Measurements from ENCODE around the gene GSTCD.

GSTCD gene

GRCh38 chr4:105797225-105797624 is 88.6 kb downstream of the GSTCD start:
- WGBS, 2 experiments: 100% methylated on average over 1 of the region's 1 CpG; no CpG with 5 or more reads in 1 of the 2 experiments

GRCh38 chr4:105805501-105806120 is 97.0 kb downstream of the GSTCD start:
- no peak overlapping the region for H3K4me3 ChIP-seq (ENCODE audit: insufficient read depth, low read depth, low read length)
- H3K27me3 ChIP-seq (ENCODE audit: control insufficient read depth, insufficient read depth, low read length, poor library complexity, severe bottlenecking): no peaks in the 10 kb centered on the region
- WGBS, 2 experiments: 100% methylated on average over 1 of the region's 1 CpG; no CpG with 5 or more reads in 1 of the 2 experiments
- H3K36me3 ChIP-seq (ENCODE audit: control insufficient read depth, insufficient read depth, low read length): no peaks in the 10 kb centered on the region
- no peaks in the 10 kb centered on the region for H3K4me1 ChIP-seq (ENCODE audit: control insufficient read depth, insufficient read depth, low read length)
- no peak overlapping the region for H3K27ac ChIP-seq (ENCODE audit: insufficient read depth, low read depth, low read length, poor library complexity, severe bottlenecking)
- H3K9me3 ChIP-seq (ENCODE audit: control insufficient read depth, low read length): no peaks in the 10 kb centered on the region

More at GRCh38 chr4:105797225-105797624, 88.6 kb downstream of the GSTCD start:
- no peak overlapping the region for H3K27ac ChIP-seq (ENCODE audit: insufficient read depth, low read depth, low read length, poor library complexity, severe bottlenecking)
- H3K36me3 ChIP-seq (ENCODE audit: control insufficient read depth, insufficient read depth, low read length): no peaks in the 10 kb centered on the region
- H3K27me3 ChIP-seq (ENCODE audit: control insufficient read depth, insufficient read depth, low read length, poor library complexity, severe bottlenecking): no peaks in the 10 kb centered on the region
- H3K4me1 ChIP-seq (ENCODE audit: control insufficient read depth, insufficient read depth, low read length): no peaks in the 10 kb centered on the region
- no peaks in the 10 kb centered on the region for H3K9me3 ChIP-seq (ENCODE audit: control insufficient read depth, low read length)
- H3K4me3 ChIP-seq (ENCODE audit: insufficient read depth, low read depth, low read length): no peak overlapping the region

DNA sequence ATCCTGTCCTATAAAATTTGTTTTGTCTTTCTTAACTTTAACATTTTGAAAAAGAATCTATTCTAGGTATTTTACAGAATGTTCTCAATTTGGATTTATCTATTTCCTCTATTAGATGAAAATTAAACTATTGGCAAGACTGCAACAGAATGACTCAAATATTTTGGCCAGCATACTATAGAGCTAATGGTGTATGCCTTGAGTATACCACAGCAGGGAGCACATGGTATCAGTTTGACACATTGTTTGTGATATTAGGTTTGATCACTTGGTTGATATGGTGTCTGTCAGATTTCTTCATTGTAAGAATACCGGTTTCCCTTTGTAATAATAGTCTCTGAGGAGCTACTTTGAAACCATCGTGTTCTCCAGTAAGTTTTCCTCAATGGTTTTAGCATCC is 98.9 kb downstream of the GSTCD start:
- no peaks in the 10 kb centered on the region for H3K9me3 ChIP-seq (ENCODE audit: control insufficient read depth, low read length)
- H3K4me3 ChIP-seq (ENCODE audit: insufficient read depth, low read depth, low read length): no peak overlapping the region
- H3K36me3 ChIP-seq (ENCODE audit: control insufficient read depth, insufficient read depth, low read length): no peaks in the 10 kb centered on the region
- H3K27ac ChIP-seq (ENCODE audit: insufficient read depth, low read depth, low read length, poor library complexity, severe bottlenecking): no peak overlapping the region
- H3K27me3 ChIP-seq (ENCODE audit: control insufficient read depth, insufficient read depth, low read length, poor library complexity, severe bottlenecking): no peaks in the 10 kb centered on the region
- no peaks in the 10 kb centered on the region for H3K4me1 ChIP-seq (ENCODE audit: control insufficient read depth, insufficient read depth, low read length)
- 96 to 98% methylated on average over 2 of the region's 2 CpGs for WGBS, 2 experiments

DNA sequence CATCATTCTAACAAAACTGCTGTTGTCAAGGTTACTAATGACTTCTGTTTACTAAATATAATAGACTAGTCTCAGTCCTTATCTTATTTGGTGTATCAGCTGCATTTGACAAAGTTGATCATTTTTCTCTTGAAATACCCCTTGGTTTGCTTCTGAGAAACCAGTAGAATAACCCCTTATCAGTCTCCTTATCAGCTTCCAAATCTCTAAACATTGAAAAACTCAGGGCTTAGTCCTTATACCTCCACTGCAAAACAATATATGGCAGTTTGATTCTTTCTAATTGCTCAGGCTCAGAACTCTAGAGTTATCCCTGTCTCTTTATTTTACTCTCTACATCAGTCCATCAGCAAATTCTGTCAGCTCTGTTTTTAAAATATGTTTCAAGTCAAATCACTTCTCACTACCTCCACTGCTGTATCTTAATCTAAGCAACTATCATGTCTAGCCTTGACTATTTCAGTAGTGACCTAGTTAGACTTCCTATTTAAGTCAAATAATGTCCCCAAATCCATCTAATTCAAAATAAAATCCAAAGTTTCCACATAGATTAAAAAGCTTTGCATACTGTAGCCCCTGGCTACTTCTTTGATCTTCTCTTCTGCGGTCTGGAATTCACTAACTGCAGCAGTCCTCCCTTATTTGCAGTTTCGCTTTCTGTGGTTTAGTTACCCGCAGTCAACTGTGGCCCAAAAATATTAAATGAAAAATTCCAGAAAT is 99.6 kb downstream of the GSTCD start:
- Histone ChIP-seq H3K36me3 (ENCODE audit: control insufficient read depth, insufficient read depth, low read length) (no peaks in the 10 kb centered on the region), H3K4me1 (ENCODE audit: control insufficient read depth, insufficient read depth, low read length) (no peaks in the 10 kb centered on the region), H3K27ac (ENCODE audit: insufficient read depth, low read depth, low read length, poor library complexity, severe bottlenecking) (no peak overlapping the region), H3K27me3 (ENCODE audit: control insufficient read depth, insufficient read depth, low read length, poor library complexity, severe bottlenecking) (no peaks in the 10 kb centered on the region), H3K4me3 (ENCODE audit: insufficient read depth, low read depth, low read length) (no peak overlapping the region), H3K9me3 (ENCODE audit: control insufficient read depth, low read length) (no peaks in the 10 kb centered on the region)
- WGBS, 2 experiments: 84 to 93% methylated on average over 3 of the region's 3 CpGs

- Histone ChIP-seq H3K27ac (ENCODE audit: insufficient read depth, low read depth, low read length, poor library complexity, severe bottlenecking) (no peak overlapping the region), H3K9me3 (ENCODE audit: control insufficient read depth, low read length) (no peaks in the 10 kb centered on the region), H3K4me1 (ENCODE audit: control insufficient read depth, insufficient read depth, low read length) (no peaks in the 10 kb centered on the region), H3K27me3 (ENCODE audit: control insufficient read depth, insufficient read depth, low read length, poor library complexity, severe bottlenecking) (no peaks in the 10 kb centered on the region), H3K4me3 (ENCODE audit: insufficient read depth, low read depth, low read length) (no peak overlapping the region), H3K36me3 (ENCODE audit: control insufficient read depth, insufficient read depth, low read length) (no peaks in the 10 kb centered on the region)
- 98 to 99% methylated on average over 3 of the region's 3 CpGs for WGBS, 2 experiments
Measured at GRCh38 chr4:105808750-105809041, 100.1 kb downstream of the GSTCD start.

DNA sequence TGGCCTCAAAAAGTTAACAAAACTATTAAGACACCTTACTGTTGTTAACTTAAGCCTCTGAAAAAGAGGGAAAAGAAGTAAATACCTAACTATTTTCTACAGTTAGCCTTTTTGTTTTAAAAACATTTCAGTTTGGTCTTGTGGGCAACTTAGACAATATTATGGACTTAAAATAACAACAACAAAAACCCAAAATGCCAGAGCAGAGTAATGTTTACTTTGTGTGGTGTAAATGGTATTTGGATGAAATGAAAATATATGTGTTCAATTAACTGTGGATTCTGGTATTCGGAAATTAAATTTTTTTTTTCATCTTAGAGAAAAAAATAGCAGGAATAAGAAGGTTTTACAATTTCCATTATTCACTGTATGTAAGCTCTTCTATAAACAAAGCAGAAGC is 107.1 kb downstream of the GSTCD start:
- H3K4me1 ChIP-seq (ENCODE audit: control insufficient read depth, insufficient read depth, low read length): no peaks in the 10 kb centered on the region
- no peak overlapping the region for H3K4me3 ChIP-seq (ENCODE audit: insufficient read depth, low read depth, low read length)
- no peaks in the 10 kb centered on the region for H3K27me3 ChIP-seq (ENCODE audit: control insufficient read depth, insufficient read depth, low read length, poor library complexity, severe bottlenecking)
- 80 to 100% methylated on average over 1 of the region's 1 CpG for WGBS, 2 experiments
- no peaks in the 10 kb centered on the region for H3K9me3 ChIP-seq (ENCODE audit: control insufficient read depth, low read length)
- no peak overlapping the region for H3K27ac ChIP-seq (ENCODE audit: insufficient read depth, low read depth, low read length, poor library complexity, severe bottlenecking)
- H3K36me3 ChIP-seq (ENCODE audit: control insufficient read depth, insufficient read depth, low read length): no peaks in the 10 kb centered on the region

DNA sequence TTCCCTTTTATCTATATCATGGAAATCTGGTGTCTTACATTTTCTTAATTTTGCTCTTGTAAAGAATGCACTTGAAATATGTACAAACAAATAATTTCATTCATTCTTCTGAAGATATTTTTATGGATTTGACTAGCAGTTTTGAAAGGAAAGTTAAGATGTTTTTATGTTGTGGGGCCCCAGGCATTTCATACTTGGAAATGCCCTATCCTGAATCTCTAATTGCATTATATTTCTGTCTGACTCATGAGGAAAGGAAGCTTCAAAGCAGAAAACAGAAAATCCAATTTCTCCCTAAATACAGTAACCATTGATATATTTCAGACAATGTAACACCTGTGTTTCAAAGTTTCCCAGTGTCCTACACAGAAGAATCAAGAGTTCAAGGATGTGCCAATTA is 113.5 kb downstream of the GSTCD start:
- no peaks in the 10 kb centered on the region for H3K27me3 ChIP-seq (ENCODE audit: control insufficient read depth, insufficient read depth, low read length, poor library complexity, severe bottlenecking)
- no peaks in the 10 kb centered on the region for H3K9me3 ChIP-seq (ENCODE audit: control insufficient read depth, low read length)
- no peaks in the 10 kb centered on the region for H3K36me3 ChIP-seq (ENCODE audit: control insufficient read depth, insufficient read depth, low read length)
- no peak overlapping the region for H3K4me3 ChIP-seq (ENCODE audit: insufficient read depth, low read depth, low read length)
- no peaks in the 10 kb centered on the region for H3K4me1 ChIP-seq (ENCODE audit: control insufficient read depth, insufficient read depth, low read length)
- H3K27ac ChIP-seq (ENCODE audit: insufficient read depth, low read depth, low read length, poor library complexity, severe bottlenecking): no peak overlapping the region

GRCh38 chr4:105828074-105828473 is 119.5 kb downstream of the GSTCD start:
- Histone ChIP-seq H3K4me1 (ENCODE audit: control insufficient read depth, insufficient read depth, low read length) (no peaks in the 10 kb centered on the region), H3K36me3 (ENCODE audit: control insufficient read depth, insufficient read depth, low read length) (no peaks in the 10 kb centered on the region), H3K27ac (ENCODE audit: insufficient read depth, low read depth, low read length, poor library complexity, severe bottlenecking) (no peak overlapping the region), H3K9me3 (ENCODE audit: control insufficient read depth, low read length) (no peaks in the 10 kb centered on the region), H3K27me3 (ENCODE audit: control insufficient read depth, insufficient read depth, low read length, poor library complexity, severe bottlenecking) (no peaks in the 10 kb centered on the region), H3K4me3 (ENCODE audit: insufficient read depth, low read depth, low read length) (no peak overlapping the region)
- WGBS, 2 experiments: 100% methylated on average over 1 of the region's 2 CpGs; no CpG with 5 or more reads in 1 of the 2 experiments

GRCh38 chr4:105831189-105831588 is 122.6 kb downstream of the GSTCD start:
- H3K27ac ChIP-seq (ENCODE audit: insufficient read depth, low read depth, low read length, poor library complexity, severe bottlenecking): no peak overlapping the region
- 97 to 98% methylated on average over 2 of the region's 2 CpGs for WGBS, 2 experiments
- no peaks in the 10 kb centered on the region for H3K27me3 ChIP-seq (ENCODE audit: control insufficient read depth, insufficient read depth, low read length, poor library complexity, severe bottlenecking)
- no peaks in the 10 kb centered on the region for H3K9me3 ChIP-seq (ENCODE audit: control insufficient read depth, low read length)
- H3K36me3 ChIP-seq (ENCODE audit: control insufficient read depth, insufficient read depth, low read length): peaks cover 3% of the 10 kb centered on the region
- H3K4me1 ChIP-seq (ENCODE audit: control insufficient read depth, insufficient read depth, low read length): no peaks in the 10 kb centered on the region
- no peak overlapping the region for H3K4me3 ChIP-seq (ENCODE audit: insufficient read depth, low read depth, low read length)

DNA sequence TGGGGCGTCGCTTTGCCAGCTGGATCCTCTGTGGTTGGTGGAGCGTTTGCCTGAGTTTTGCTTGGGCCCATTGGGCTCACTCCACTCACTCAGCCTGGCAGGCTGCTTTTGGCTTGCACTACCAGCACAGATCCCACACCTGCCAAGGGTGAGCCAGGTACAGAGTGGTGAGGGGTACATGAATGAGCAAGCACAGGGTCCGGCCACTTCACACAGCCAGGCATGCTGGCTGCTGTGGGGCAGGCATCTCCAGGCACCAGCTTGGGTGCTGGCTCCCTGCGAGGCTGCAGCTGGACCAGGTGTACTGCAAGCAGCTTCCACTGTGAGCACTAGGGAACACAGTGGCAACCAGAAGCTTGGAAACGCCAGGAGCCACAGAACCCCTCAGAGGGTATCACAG is 126.6 kb downstream of the GSTCD start:
- 96 to 98% methylated on average over 6 of the region's 6 CpGs for WGBS, 2 experiments
- Histone ChIP-seq H3K4me1 (ENCODE audit: control insufficient read depth, insufficient read depth, low read length) (no peaks in the 10 kb centered on the region), H3K4me3 (ENCODE audit: insufficient read depth, low read depth, low read length) (no peak overlapping the region)

More for the DNA sequence above, 126.6 kb downstream of the GSTCD start:
- peaks cover 8% of the 10 kb centered on the region for H3K36me3 ChIP-seq (ENCODE audit: control insufficient read depth, insufficient read depth, low read length)
- no peaks in the 10 kb centered on the region for H3K9me3 ChIP-seq (ENCODE audit: control insufficient read depth, low read length)
- H3K27me3 ChIP-seq (ENCODE audit: control insufficient read depth, insufficient read depth, low read length, poor library complexity, severe bottlenecking): no peaks in the 10 kb centered on the region
- H3K27ac ChIP-seq (ENCODE audit: insufficient read depth, low read depth, low read length, poor library complexity, severe bottlenecking): no peak overlapping the region

All from ectodermal cell (in vitro differentiated cells).